ENCODE data around the gene ZNF609. TPM values are rescaled to one million over a fixed set of nuclear protein-coding genes. Genes with fewer than 3 reads are reported as not detected.

Gene ZNF609
- total RNA-seq, 1 donor from 2014 or later, result 63.9 TPM

- H3K27ac Mint-ChIP-seq, result no peak overlapping the region
- intact Hi-C loops (cut with micrococcal nuclease), result no loop called here
- H3K36me3 Mint-ChIP-seq (ENCODE audit: low read depth), result peaks cover 32% of the 10 kb centered on the region
- H3K4me1 Mint-ChIP-seq, result peaks cover 6% of the 10 kb centered on the region
- no peaks in the 10 kb centered on the region for H3K27me3 Mint-ChIP-seq
- no peak overlapping the region for H3K4me3 Mint-ChIP-seq
- no peaks in the 10 kb centered on the region for H3K9me3 Mint-ChIP-seq
- DNase-seq, result no peak
Observed at GRCh38 chr15:64673866-64674265, 213.5 kb downstream of the ZNF609 start.

- Mint-ChIP-seq H3K36me3 (ENCODE audit: low read depth) (peaks cover 62% of the 10 kb centered on the region), H3K27ac (peak overlapping the region; percentile 64), H3K27me3 (no peaks in the 10 kb centered on the region), H3K4me1 (peaks cover 6% of the 10 kb centered on the region), H3K9me3 (no peaks in the 10 kb centered on the region), H3K4me3 (no peak overlapping the region)
- DNase-seq, result no peak
- intact Hi-C loops (cut with micrococcal nuclease), result no loop called here
Observed at GRCh38 chr15:64678126-64678819, 217.9 kb downstream of the ZNF609 start.

GRCh38 chr15:64680097-64680496 is 219.7 kb downstream of the ZNF609 start:
- no peaks in the 10 kb centered on the region for H3K9me3 Mint-ChIP-seq
- H3K4me3 Mint-ChIP-seq, result no peak overlapping the region
- DNase-seq, result no peak
- H3K36me3 Mint-ChIP-seq (ENCODE audit: low read depth), result peaks cover 61% of the 10 kb centered on the region
- no peaks in the 10 kb centered on the region for H3K27me3 Mint-ChIP-seq
- H3K4me1 Mint-ChIP-seq, result peaks cover 6% of the 10 kb centered on the region
- intact Hi-C loops (cut with micrococcal nuclease), result no loop called here
- H3K27ac Mint-ChIP-seq, result peak overlapping the region; percentile 20

DNA sequence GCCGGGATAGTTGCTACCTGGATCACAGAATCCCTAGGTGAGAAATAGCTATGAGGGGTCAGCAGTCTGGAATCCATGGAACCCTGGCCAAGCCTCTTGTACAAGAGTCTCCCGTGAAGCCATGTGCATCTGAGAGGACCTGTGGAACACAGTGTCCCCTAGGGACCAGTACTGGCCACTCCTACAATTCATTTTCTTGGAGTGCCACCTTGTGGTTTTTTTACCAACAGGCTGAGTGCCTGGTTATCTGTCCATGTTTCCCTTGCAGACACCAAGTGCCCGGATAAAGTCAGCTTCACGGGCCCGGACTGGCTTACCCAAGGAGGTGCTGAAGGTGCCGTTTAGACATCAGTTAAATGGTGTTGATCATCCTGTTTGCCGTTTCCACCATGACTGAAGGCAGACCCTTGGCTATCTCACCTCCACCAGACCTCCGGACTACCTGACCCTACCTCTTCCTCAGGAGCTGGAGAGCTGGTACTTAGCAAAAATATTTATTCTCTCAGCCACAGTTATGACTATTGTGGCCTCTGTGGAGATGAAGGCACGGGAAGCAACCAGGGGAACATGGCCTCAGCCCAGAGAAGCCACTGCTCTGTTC is 221.1 kb downstream of the ZNF609 start:
- Mint-ChIP-seq H3K4me3 (no peak overlapping the region), H3K9me3 (no peaks in the 10 kb centered on the region), H3K27ac (no peak overlapping the region), H3K36me3 (ENCODE audit: low read depth) (peaks cover 63% of the 10 kb centered on the region), H3K4me1 (peaks cover 6% of the 10 kb centered on the region), H3K27me3 (no peaks in the 10 kb centered on the region)
- DNase-seq, result no peak
- intact Hi-C loops (cut with micrococcal nuclease), result no loop called here

DNA sequence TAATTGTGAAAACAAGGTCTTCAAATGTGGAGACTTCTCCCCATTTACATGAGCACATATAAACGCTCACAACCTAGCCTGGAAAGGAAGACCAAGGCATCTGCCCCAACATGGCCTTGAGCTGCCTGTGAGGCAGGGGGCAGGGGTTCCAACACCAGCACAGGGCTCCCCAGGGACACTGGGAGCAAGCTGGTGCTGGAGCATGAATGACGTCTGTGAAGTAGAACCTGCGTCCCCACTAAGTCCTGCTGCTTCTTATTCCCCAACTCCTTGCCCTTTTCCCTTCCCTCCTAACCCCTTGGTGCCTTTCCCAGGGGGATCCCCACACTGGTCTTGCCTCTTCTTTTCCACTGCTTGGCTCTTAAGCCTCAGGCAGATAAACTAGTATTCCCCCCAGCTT is 221.9 kb downstream of the ZNF609 start:
- Mint-ChIP-seq H3K4me1 (peaks cover 6% of the 10 kb centered on the region), H3K36me3 (ENCODE audit: low read depth) (peaks cover 68% of the 10 kb centered on the region), H3K27me3 (no peaks in the 10 kb centered on the region), H3K27ac (peak overlapping the region; percentile 54), H3K9me3 (no peaks in the 10 kb centered on the region), H3K4me3 (no peak overlapping the region)
- DNase-seq, result no peak
- intact Hi-C loops (cut with micrococcal nuclease), result no loop called here

DNA sequence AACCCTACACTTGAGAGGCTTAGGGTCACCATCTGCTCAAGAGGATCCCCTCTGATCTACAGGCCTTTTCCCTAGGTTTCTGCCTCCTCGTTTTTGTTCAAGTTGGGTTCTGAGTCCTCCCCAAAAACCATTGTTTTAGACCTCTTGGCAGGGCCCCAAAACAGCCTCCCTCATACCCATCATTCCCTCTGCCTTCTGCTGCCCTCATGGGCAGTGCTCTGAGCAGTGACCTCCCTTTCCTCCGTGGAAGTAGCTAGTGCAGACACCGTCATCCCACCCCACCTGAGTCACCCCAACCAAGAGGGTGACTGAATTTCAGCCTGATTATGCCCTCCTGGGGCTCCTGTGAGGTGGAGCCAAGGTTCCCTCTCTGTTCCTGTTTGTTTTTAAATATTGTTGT is 223.0 kb downstream of the ZNF609 start:
- Mint-ChIP-seq H3K4me1 (no peaks in the 10 kb centered on the region), H3K4me3 (no peak overlapping the region), H3K27ac (no peak overlapping the region), H3K27me3 (no peaks in the 10 kb centered on the region), H3K9me3 (no peaks in the 10 kb centered on the region), H3K36me3 (ENCODE audit: low read depth) (peaks cover 68% of the 10 kb centered on the region)
- DNase-seq, result no peak
- intact Hi-C loops (cut with micrococcal nuclease), result no loop called here

- DNase-seq, result no peak
- Mint-ChIP-seq H3K4me3 (no peak overlapping the region), H3K27me3 (no peaks in the 10 kb centered on the region), H3K9me3 (no peaks in the 10 kb centered on the region), H3K36me3 (ENCODE audit: low read depth) (peaks cover 61% of the 10 kb centered on the region), H3K27ac (no peak overlapping the region), H3K4me1 (no peaks in the 10 kb centered on the region)
- intact Hi-C loops (cut with micrococcal nuclease), result no loop called here
Observed at GRCh38 chr15:64685230-64685888, 225.0 kb downstream of the ZNF609 start.

DNA sequence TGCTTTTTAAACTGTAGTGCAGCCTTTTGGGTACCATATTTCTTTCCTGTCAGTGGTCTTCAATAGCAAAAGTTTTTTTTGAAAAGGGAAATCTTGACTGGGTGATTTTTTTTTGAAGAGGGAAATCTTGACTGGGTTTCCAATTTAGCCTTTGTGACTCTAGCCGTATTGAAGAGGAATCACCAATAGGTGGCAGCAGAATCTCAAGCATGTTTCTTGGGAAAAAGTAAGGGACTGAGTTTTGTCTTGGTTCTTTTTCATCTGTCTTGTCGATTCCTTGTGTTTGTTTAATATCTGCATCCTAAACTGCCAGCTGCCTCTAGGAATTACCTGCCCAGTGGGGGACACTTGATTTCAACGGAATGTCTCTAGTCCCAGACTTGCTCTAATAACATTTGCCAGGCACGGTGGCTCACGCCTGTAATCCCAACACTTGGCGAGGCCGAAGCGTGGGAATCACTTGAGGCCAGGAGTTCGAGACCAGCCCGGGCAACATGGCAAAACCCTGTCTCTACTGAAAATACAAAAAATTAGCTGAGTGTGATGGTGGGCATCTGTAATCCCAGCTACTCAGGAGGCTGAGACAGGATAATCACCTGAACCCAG is 225.9 kb downstream of the ZNF609 start:
- H3K36me3 Mint-ChIP-seq (ENCODE audit: low read depth), result peaks cover 56% of the 10 kb centered on the region
- intact Hi-C loops (cut with micrococcal nuclease), result loop anchor here (1.0 to 2.0 kb wide), 2 partner anchors 15 to 42 kb away; no protein-coding TSS in a partner anchor
- H3K9me3 Mint-ChIP-seq, result no peaks in the 10 kb centered on the region
- H3K4me1 Mint-ChIP-seq, result peaks cover 1% of the 10 kb centered on the region
- peak; percentile 81 for DNase-seq
- no peak overlapping the region for H3K4me3 Mint-ChIP-seq
- H3K27ac Mint-ChIP-seq, result no peak overlapping the region
- H3K27me3 Mint-ChIP-seq, result no peaks in the 10 kb centered on the region

- Mint-ChIP-seq H3K27ac (no peak overlapping the region), H3K9me3 (no peaks in the 10 kb centered on the region), H3K36me3 (ENCODE audit: low read depth) (peaks cover 52% of the 10 kb centered on the region), H3K4me1 (peaks cover 3% of the 10 kb centered on the region), H3K4me3 (no peak overlapping the region), H3K27me3 (no peaks in the 10 kb centered on the region)
- intact Hi-C loops (cut with micrococcal nuclease), result loop anchor here (2.0 kb wide), 1 partner anchor 14 kb away; no protein-coding TSS in a partner anchor
- no peak for DNase-seq
Observed at GRCh38 chr15:64687172-64687571, 226.8 kb downstream of the ZNF609 start.

DNA sequence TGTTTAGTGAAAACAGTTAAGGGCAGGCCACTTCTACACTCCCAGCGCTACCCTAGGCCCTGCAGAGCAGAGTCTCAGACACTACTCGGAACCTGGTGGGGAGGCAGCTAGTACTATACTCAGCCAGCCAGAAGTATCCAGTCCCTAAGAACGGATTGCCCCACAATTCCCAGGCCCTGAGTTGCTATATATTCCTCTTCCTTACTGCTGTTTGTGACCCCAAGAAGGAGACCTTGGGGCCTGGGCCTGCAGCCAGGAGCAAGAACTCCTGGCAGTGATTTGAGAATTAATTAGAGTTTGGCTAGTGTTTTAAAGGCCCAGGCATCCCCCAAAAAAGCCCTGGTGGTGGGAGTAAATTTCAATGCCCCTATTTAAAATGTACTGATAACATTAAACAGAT is 227.3 kb downstream of the ZNF609 start:
- Mint-ChIP-seq H3K27ac (peak overlapping the region; percentile 9), H3K27me3 (no peaks in the 10 kb centered on the region), H3K36me3 (ENCODE audit: low read depth) (peaks cover 47% of the 10 kb centered on the region), H3K4me3 (no peak overlapping the region), H3K9me3 (no peaks in the 10 kb centered on the region), H3K4me1 (peaks cover 3% of the 10 kb centered on the region)
- no peak for DNase-seq
- intact Hi-C loops (cut with micrococcal nuclease), result loop anchor here (2.0 kb wide), 1 partner anchor 13 kb away; no protein-coding TSS in a partner anchor

GRCh38 chr15:64688770-64689169 is 228.4 kb downstream of the ZNF609 start:
- intact Hi-C loops (cut with micrococcal nuclease), result no loop called here
- Mint-ChIP-seq H3K27ac (no peak overlapping the region), H3K27me3 (no peaks in the 10 kb centered on the region), H3K36me3 (ENCODE audit: low read depth) (peaks cover 48% of the 10 kb centered on the region), H3K9me3 (no peaks in the 10 kb centered on the region), H3K4me1 (peaks cover 7% of the 10 kb centered on the region), H3K4me3 (no peak overlapping the region)
- no peak for DNase-seq

- H3K27me3 Mint-ChIP-seq, result no peaks in the 10 kb centered on the region
- peaks cover 46% of the 10 kb centered on the region for H3K36me3 Mint-ChIP-seq (ENCODE audit: low read depth)
- intact Hi-C loops (cut with micrococcal nuclease), result no loop called here
Observed at GRCh38 chr15:64690008-64690407, 229.6 kb downstream of the ZNF609 start.

GRCh38 chr15:64690578-64691296 is 230.4 kb downstream of the ZNF609 start:
- H3K4me3 Mint-ChIP-seq, result no peak overlapping the region
- peaks cover 11% of the 10 kb centered on the region for H3K4me1 Mint-ChIP-seq
- no peaks in the 10 kb centered on the region for H3K9me3 Mint-ChIP-seq
- H3K27ac Mint-ChIP-seq, result peak overlapping the region; percentile 4
- no peak for DNase-seq
- peaks cover 48% of the 10 kb centered on the region for H3K36me3 Mint-ChIP-seq (ENCODE audit: low read depth)
- H3K27me3 Mint-ChIP-seq, result no peaks in the 10 kb centered on the region
- intact Hi-C loops (cut with micrococcal nuclease), result no loop called here

More at GRCh38 chr15:64690008-64690407, 229.6 kb downstream of the ZNF609 start:
- Mint-ChIP-seq H3K4me3 (no peak overlapping the region), H3K27ac (no peak overlapping the region), H3K4me1 (peaks cover 9% of the 10 kb centered on the region), H3K9me3 (no peaks in the 10 kb centered on the region)
- DNase-seq, result no peak

Data from activated CD4-positive, alpha-beta T cell treated with anti-CD3 and anti-CD28 coated beads, Interleukin-2, amount 10 ng/mL, durations not matched to agents 24 days and 14 days (primary cell).